Measurements from ENCODE around the gene SLC9A3. TPM values are rescaled to one million over a fixed set of nuclear protein-coding genes. Genes with fewer than 3 reads are reported as not detected.
A peak's percentile ranks its signal among the peaks of the same experiment; 100 is the strongest.

Gene SLC9A3
- total and polyA plus RNA-seq, 2 of the 13 experiments (the other 11 are each of a cell fraction or from before 2014, with no cell fraction given) = 1.5 to 1.8 TPM

DNA sequence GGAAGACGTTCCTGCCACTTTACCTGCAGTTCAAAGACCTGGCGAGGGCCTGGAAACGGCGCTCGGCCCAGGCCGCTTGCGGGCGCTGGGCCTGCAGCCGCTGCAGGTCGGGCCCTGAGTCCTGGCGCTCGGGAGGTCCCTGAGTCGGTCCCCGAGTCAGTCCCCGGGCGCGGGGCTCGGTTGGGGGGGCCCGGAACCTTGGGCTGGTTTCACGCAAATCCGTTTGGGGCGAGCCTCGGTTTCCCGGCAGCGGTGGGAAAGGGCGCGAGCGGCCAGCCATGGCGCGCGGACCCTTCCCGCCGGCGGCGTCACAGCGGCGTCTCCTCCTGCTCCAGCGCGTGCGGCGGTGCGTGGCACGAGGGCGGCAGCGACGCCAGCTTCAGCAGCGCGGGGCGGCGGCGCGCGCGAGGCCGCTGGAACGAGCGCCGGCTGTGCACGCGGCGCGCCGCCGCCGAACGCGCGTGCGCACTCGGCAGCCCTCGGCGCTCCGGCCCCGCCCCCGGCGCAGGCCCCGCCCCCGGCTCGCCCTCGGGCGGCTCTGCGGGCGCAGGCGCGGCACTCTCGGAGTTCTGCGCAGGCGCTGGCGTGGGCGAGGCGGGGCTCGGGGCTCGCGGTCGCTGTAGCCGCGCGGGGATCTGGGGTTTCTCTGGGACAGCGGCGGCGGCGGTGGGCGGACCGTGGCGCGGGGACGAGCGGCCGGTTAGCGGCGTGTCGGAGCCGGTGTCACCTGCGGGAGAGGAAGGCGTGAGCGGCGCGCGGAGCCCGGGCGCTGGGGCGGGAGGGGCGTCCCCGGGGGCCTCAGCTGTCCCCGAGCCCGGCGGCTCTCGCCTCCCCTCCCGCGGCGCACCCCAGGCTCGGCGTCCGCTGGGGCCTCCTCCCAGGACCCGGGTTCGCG lies 51.3 kb downstream of the SLC9A3 start (continued):
- no peak for TF ChIP-seq EHMT2 (IDR thresholded peaks at IDR 0.05; ENCODE audit: borderline replicate concordance, low read depth, low read length)
- TF ChIP-seq SP4 (CRISPR knock-in tag; IDR thresholded peaks at IDR 0.05) = peak; percentile 54; the same call in 1 of the 2 replicates
- 0 out of 2 replicates have a peak, but pooled peaks have one; percentile 21 for TF ChIP-seq ZNF7 (CRISPR knock-in tag; IDR thresholded peaks at IDR 0.05)
- peak; percentile 98 for TF ChIP-seq ZNF563 (CRISPR knock-in tag; IDR thresholded peaks at IDR 0.05)
- TF ChIP-seq ZNF777 (CRISPR knock-in tag; IDR thresholded peaks at IDR 0.05) = peak; percentile 53
- TF ChIP-seq, protein P1, sequence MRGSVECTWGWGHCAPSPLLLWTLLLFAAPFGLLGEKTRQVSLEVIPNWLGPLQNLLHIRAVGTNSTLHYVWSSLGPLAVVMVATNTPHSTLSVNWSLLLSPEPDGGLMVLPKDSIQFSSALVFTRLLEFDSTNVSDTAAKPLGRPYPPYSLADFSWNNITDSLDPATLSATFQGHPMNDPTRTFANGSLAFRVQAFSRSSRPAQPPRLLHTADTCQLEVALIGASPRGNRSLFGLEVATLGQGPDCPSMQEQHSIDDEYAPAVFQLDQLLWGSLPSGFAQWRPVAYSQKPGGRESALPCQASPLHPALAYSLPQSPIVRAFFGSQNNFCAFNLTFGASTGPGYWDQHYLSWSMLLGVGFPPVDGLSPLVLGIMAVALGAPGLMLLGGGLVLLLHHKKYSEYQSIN (CRISPR knock-in tag; IDR thresholded peaks at IDR 0.05; ENCODE audit: borderline replicate concordance) = no peak
- TF ChIP-seq ZNF30 (CRISPR knock-in tag; IDR thresholded peaks at IDR 0.05) = peak; percentile 91
- TF ChIP-seq PHB2 (IDR thresholded peaks at IDR 0.05; ENCODE audit: partially characterized antibody) = no peak
- TF ChIP-seq SRSF9 (IDR thresholded peaks at IDR 0.05; ENCODE audit: borderline replicate concordance, insufficient read depth, low read depth, low read length, poor library complexity, severe bottlenecking) = no peak
- peak; percentile 97 for TF ChIP-seq ZMAT3 (CRISPR knock-in tag; conservative IDR thresholded peaks at IDR 0.05)
- TF ChIP-seq, protein P2, sequence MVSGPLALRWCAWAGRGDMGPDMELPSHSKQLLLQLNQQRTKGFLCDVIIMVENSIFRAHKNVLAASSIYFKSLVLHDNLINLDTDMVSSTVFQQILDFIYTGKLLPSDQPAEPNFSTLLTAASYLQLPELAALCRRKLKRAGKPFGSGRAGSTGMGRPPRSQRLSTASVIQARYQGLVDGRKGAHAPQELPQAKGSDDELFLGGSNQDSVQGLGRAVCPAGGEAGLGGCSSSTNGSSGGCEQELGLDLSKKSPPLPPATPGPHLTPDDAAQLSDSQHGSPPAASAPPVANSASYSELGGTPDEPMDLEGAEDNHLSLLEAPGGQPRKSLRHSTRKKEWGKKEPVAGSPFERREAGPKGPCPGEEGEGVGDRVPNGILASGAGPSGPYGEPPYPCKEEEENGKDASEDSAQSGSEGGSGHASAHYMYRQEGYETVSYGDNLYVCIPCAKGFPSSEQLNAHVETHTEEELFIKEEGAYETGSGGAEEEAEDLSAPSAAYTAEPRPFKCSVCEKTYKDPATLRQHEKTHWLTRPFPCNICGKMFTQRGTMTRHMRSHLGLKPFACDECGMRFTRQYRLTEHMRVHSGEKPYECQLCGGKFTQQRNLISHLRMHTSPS (CRISPR knock-in tag; IDR thresholded peaks at IDR 0.05; ENCODE audit: low read depth) = no peak; the same call in 1 of the 2 replicates
- TF ChIP-seq JUND (CRISPR knock-in tag; IDR thresholded peaks at IDR 0.05) = peak; percentile 57; the same call in 1 of the 2 replicates
- no peak for TF ChIP-seq MAFK (conservative IDR thresholded peaks at IDR 0.05 in 1 of 2, IDR thresholded peaks at IDR 0.05 in 1 of 2; ENCODE audit: low read length in 2 of 2)
- TF ChIP-seq POLR2G (IDR thresholded peaks at IDR 0.05; ENCODE audit: low read depth, low read length) = peak; percentile 80
- peak; percentile 54; the same call in 1 of the 2 replicates for TF ChIP-seq NCOA2 (CRISPR knock-in tag; IDR thresholded peaks at IDR 0.05)
- TF ChIP-seq KDM2A (CRISPR knock-in tag; IDR thresholded peaks at IDR 0.05; ENCODE audit: borderline replicate concordance, low read depth) = peak; percentile 68; the same call in 1 of the 2 replicates
- TF ChIP-seq ZNF746 (CRISPR knock-in tag; IDR thresholded peaks at IDR 0.05) = peak; percentile 86; the same call in 1 of the 2 replicates
- peak; percentile 54 for TF ChIP-seq AGO2 (optimal IDR thresholded peaks at IDR 0.05; ENCODE audit: low read depth, low read length)
- TF ChIP-seq, protein P3, sequence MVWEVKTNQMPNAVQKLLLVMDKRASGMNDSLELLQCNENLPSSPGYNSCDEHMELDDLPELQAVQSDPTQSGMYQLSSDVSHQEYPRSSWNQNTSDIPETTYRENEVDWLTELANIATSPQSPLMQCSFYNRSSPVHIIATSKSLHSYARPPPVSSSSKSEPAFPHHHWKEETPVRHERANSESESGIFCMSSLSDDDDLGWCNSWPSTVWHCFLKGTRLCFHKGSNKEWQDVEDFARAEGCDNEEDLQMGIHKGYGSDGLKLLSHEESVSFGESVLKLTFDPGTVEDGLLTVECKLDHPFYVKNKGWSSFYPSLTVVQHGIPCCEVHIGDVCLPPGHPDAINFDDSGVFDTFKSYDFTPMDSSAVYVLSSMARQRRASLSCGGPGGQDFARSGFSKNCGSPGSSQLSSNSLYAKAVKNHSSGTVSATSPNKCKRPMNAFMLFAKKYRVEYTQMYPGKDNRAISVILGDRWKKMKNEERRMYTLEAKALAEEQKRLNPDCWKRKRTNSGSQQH (CRISPR knock-in tag; IDR thresholded peaks at IDR 0.05; ENCODE audit: low read depth) = peak; percentile 39; the same call in 1 of the 2 replicates
- peak; percentile 83; the same call in 1 of the 2 replicates for TF ChIP-seq THAP8 (CRISPR knock-in tag; IDR thresholded peaks at IDR 0.05; ENCODE audit: borderline replicate concordance)
- peak; percentile 97; the same call in 1 of the 2 replicates for TF ChIP-seq ZNF790 (CRISPR knock-in tag; IDR thresholded peaks at IDR 0.05; ENCODE audit: borderline replicate concordance)

Measured in HepG2 (cell line).